Measurements from ENCODE around the gene PLEKHA7. TPM values are rescaled to one million over a fixed set of nuclear protein-coding genes. Genes with fewer than 3 reads are reported as not detected.

Gene PLEKHA7
- polyA plus RNA-seq, 1 donor (not counting 4 experiments of a cell fraction or from before 2014, with no cell fraction given), result 1.4 TPM

DNA sequence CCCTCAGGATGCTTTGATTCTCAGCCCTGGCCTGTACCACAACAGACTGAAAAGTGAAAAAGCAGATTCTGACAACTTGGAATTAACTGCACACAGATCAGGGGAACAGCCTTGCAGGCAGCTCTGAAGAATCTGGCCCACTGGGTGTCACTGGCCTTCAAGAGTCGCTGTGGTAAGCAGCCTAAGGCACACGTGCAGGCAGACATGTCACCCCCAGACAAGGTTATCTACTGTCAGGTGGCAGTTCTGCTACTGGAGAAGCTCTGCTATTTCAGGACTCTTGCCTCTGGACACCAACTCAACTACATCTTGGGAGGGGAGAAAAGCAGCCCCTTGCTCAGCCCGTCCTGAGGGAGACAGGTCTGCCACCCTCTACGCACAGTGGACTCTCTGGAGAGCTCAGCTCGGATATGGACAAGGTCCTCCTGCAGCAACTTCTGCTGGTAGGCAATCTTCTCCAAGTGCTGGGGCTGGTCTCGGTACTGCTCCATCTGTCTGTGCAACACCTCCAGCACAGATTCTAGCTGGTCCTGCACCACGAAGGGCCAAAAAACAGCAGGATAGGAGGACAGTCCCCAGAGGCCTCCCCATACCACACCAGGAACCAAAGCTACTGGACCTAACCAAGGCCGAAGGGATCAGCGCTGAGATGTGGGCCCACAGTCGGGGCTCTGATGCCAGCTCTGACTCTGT, 212.8 kb downstream of the PLEKHA7 start:
- dilution Hi-C loops (cut with MboI; ENCODE audit: extremely low pct_ligation_motif_present, low sequenced_read_pairs), result loop anchor here (25.0 kb wide), 1 partner anchor 111 kb away; no protein-coding TSS in a partner anchor
- DNase-seq (ENCODE audit: low read depth, low spot score) (no peak), FAIRE-seq (no peak)
- Histone ChIP-seq H3K27ac (ENCODE audit: control insufficient read depth, insufficient read depth, low read length) (no peak overlapping the region), H3K9me1 (ENCODE audit: control insufficient read depth, extremely low read depth, insufficient read depth, low read length) (no peaks in the 10 kb centered on the region), H3K4me3 (ENCODE audit: control insufficient read depth in 2 of 3, extremely low read depth in 1 of 3, insufficient read depth in 2 of 3, low read depth in 1 of 3, low read length in 3 of 3) (no peak overlapping the region), H3K4me1 (ENCODE audit: control insufficient read depth, extremely low read depth, insufficient read depth, low read length) (peaks cover 2% of the 10 kb centered on the region), H3K27me3 (ENCODE audit: control insufficient read depth, extremely low read depth, insufficient read depth, low read length) (no peaks in the 10 kb centered on the region), H2AFZ (ENCODE audit: control insufficient read depth, low read length) (no peak overlapping the region), H3K9me3 (ENCODE audit: control insufficient read depth, low read depth, low read length) (no peaks in the 10 kb centered on the region), H3K36me3 (ENCODE audit: control insufficient read depth in 2 of 2, extremely low read depth in 1 of 2, insufficient read depth in 2 of 2, low read length in 2 of 2) (no peaks in the 10 kb centered on the region), H4K20me1 (ENCODE audit: control insufficient read depth, extremely low read depth, insufficient read depth, low read length) (no peaks in the 10 kb centered on the region), H3K9ac (ENCODE audit: control insufficient read depth, extremely low read depth, insufficient read depth, low read length) (no peak overlapping the region), H3K4me2 (ENCODE audit: control insufficient read depth, extremely low read depth, insufficient read depth, low read depth, low read length) (no peak overlapping the region), H3K79me2 (ENCODE audit: control insufficient read depth, insufficient read depth, low read length) (no peaks in the 10 kb centered on the region)
- no peak for TF ChIP-seq EZH2 (IDR thresholded peaks at IDR 0.05; ENCODE audit: low read length)
- TF ChIP-seq, protein P1, sequence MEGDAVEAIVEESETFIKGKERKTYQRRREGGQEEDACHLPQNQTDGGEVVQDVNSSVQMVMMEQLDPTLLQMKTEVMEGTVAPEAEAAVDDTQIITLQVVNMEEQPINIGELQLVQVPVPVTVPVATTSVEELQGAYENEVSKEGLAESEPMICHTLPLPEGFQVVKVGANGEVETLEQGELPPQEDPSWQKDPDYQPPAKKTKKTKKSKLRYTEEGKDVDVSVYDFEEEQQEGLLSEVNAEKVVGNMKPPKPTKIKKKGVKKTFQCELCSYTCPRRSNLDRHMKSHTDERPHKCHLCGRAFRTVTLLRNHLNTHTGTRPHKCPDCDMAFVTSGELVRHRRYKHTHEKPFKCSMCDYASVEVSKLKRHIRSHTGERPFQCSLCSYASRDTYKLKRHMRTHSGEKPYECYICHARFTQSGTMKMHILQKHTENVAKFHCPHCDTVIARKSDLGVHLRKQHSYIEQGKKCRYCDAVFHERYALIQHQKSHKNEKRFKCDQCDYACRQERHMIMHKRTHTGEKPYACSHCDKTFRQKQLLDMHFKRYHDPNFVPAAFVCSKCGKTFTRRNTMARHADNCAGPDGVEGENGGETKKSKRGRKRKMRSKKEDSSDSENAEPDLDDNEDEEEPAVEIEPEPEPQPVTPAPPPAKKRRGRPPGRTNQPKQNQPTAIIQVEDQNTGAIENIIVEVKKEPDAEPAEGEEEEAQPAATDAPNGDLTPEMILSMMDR (optimal IDR thresholded peaks at IDR 0.05 in 1 of 3, IDR thresholded peaks at IDR 0.05 in 1 of 3, conservative IDR thresholded peaks at IDR 0.05 in 1 of 3; ENCODE audit: extremely low read depth in 1 of 3, insufficient read depth in 2 of 3, low read length in 3 of 3), result no peak

DNA sequence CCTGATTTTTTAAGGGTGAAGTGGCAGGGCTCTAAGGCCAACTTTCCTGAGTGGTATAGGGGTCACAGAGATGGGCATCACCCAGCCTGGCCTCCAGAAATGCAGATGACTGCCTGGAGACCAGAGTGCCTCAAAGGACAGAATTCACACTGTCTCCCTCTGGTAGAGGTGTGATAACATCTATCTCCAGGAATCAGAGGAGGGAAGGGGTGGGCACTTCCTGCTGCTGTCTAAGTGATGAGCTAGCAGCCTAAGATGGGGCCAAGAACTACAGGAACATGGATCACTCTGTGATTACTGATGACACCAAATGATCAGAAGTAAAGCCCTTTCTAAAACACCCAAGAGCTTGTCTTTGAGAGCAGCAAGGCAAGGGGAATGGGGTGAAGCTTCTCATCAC, 213.8 kb downstream of the PLEKHA7 start:
- no peaks in the 10 kb centered on the region for H3K79me2 ChIP-seq (ENCODE audit: control insufficient read depth, insufficient read depth, low read length)
- H2AFZ ChIP-seq (ENCODE audit: control insufficient read depth, low read length), result no peak overlapping the region
- H4K20me1 ChIP-seq (ENCODE audit: control insufficient read depth, extremely low read depth, insufficient read depth, low read length), result no peaks in the 10 kb centered on the region
- no peaks in the 10 kb centered on the region for H3K27me3 ChIP-seq (ENCODE audit: control insufficient read depth, extremely low read depth, insufficient read depth, low read length)
- no peaks in the 10 kb centered on the region for H3K4me1 ChIP-seq (ENCODE audit: control insufficient read depth, extremely low read depth, insufficient read depth, low read length)
- H3K9me1 ChIP-seq (ENCODE audit: control insufficient read depth, extremely low read depth, insufficient read depth, low read length), result no peaks in the 10 kb centered on the region
- no peak overlapping the region for H3K9ac ChIP-seq (ENCODE audit: control insufficient read depth, extremely low read depth, insufficient read depth, low read length)
- no peak overlapping the region for H3K27ac ChIP-seq (ENCODE audit: control insufficient read depth, insufficient read depth, low read length)
- H3K36me3 ChIP-seq (ENCODE audit: control insufficient read depth in 2 of 2, extremely low read depth in 1 of 2, insufficient read depth in 2 of 2, low read length in 2 of 2), result no peaks in the 10 kb centered on the region
- no peak overlapping the region for H3K4me2 ChIP-seq (ENCODE audit: control insufficient read depth, extremely low read depth, insufficient read depth, low read depth, low read length)
- dilution Hi-C loops (cut with MboI; ENCODE audit: extremely low pct_ligation_motif_present, low sequenced_read_pairs), result loop anchor here (25.0 kb wide), 1 partner anchor 112 kb away; no protein-coding TSS in a partner anchor
- DNase-seq (ENCODE audit: low read depth, low spot score) (no peak), FAIRE-seq (no peak)
- no peaks in the 10 kb centered on the region for H3K9me3 ChIP-seq (ENCODE audit: control insufficient read depth, low read depth, low read length)
- no peak for TF ChIP-seq EZH2 (IDR thresholded peaks at IDR 0.05; ENCODE audit: low read length)
- TF ChIP-seq, protein P1 (optimal IDR thresholded peaks at IDR 0.05 in 1 of 3, IDR thresholded peaks at IDR 0.05 in 1 of 3, conservative IDR thresholded peaks at IDR 0.05 in 1 of 3; ENCODE audit: extremely low read depth in 1 of 3, insufficient read depth in 2 of 3, low read length in 3 of 3), result no peak
- no peak overlapping the region for H3K4me3 ChIP-seq (ENCODE audit: control insufficient read depth in 2 of 3, extremely low read depth in 1 of 3, insufficient read depth in 2 of 3, low read depth in 1 of 3, low read length in 3 of 3)

Measured in keratinocyte (primary cell).